GM21717 (cell line): ENCODE data around the gene TSPEAR.

ENCODE experiments used
- ATAC-seq: cut with Tn5 transposase; IDR thresholded peaks from one replicate; pipeline ENCODE4 v1.9.1; 2021; ENCODE audit warnings: mild to moderate bottlenecking, moderate library complexity; ENCODE audit not compliant: unreplicated experiment

Gene TSPEAR

DNA sequence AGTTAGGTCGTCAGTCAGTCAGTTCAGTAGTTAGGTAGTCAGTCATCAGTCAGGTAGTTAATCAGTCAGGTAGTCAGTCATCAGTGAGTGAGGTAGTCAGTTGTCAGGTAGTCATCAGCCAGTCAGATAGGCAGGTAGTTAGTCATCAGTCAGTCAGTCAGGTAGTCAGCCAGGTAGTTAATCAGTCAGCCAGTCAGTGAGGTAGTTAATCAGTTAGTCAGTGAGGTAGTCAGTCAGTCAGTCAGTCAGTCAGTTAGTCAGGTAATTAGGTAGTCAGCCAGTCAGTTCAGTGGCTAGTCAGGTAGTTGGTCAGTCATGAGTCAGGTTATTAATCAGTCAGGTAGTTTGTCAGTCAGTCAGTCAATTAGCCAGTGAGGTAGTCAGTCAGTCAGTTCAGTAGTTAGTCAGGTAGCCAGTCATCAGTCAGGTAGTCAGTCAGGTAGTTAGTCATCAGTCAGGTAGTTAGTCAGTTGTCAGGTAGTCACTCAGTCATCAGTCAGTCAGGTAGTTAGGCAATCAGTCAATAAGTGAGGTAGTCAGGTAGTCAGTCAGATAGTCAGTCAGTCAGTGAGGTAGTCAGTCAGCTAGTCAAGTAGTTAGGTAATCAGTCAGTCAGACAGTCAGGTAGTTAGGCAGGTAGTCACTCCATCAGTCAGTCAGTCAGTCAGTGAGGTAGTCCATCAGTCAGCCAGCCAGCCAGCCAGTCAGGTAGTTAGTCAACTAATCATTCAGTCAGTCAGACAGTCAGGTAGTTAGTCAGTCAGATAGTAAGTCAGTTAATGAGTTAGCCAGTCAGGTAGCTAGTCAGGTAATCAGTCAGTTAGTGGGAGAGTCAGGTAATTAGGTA lies 187.6 kb downstream of the TSPEAR start:
- ATAC-seq: no peak

DNA sequence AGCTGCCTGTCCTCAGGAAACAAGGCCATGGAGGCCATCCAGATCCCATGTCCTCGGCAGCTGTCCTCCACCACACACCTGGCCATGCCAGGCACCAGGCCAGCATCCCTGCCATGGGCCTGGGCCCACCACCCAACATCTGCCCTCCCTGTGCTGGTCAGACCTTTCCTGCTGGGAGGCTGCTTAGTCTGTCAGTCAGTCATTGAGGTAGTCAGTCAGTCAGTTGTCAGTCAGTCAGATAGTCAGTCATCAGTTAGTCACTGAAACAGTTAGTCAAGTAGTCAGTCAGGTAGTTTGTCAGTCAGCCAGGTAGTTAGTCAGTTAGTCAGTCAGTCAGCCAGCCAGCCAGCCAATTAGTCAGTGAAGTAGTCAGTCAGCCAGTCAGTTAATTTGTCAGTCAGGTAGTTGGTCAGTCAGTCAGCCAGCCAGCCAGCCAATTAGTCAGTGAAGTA lies 188.6 kb downstream of the TSPEAR start:
- ATAC-seq: no peak

DNA sequence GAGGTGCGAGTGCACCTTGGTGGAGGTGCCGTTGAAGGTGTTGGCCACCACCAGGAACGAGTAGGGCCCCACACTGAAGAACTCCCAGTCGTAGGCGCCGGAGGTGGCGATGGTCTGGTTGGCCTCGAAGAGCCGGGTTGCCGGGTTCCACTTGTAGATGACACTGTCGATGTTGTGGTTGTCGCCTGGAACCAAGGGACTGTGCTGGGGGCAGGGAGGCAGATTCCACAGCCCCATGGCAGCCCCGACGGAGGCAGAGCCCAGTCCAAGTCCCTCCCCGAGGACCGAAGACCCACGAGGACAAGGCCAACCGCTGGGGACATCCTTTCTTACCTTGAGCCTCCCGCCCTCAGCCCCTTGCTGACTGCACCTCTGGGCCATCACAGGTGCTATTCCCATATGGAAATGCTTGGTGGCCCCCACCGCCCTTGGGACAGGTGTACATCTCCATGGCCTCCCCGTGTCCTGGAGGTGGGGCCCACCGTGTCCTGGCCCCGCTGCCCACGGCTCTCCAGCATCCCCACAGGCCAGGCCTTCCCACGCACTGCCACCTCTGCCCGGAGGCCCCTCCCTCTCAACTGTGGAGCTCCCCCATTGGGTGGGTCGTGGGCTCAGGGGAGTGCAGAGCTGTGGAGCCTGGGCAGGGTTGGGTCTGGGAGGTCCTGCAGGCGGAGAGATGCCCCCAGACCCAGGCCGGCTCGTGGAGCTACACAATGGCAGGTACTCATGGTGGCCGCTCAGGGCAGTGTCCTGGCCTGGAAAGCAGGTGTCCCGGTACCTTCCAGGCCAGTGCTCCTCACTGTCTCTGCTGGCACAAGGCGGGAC lies 189.2 kb downstream of the TSPEAR start:
- no peak for ATAC-seq

DNA sequence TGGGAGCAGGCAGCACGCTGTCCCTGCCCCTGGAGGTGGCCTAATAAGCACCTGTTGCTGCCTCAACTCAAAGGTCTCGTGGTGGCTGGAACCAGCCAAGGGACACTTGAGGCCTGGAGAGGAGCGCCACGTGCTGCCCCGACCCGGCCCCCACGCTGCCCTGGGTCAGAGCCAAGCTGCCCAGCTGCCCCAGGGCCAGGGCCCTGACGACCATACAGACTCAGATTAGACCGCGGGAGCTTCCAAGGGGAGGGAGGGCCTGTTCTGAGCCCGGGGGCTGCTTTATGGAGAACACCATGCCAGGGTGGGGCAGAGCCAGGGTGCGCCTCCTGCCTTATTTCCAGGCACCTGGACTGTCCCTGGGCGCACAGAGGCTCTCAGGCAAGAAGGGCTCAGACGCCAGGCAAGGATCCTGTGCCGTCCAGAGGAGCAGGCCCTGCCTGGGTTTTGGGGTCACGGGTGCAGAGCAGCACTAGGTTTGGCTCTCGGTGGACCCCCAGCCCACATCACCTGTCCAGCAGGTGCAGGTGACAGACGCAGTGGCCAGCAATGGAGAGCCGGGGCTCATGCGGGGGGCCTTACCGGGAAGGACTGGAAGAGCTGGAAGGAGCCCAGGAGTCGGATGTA lies 190.0 kb downstream of the TSPEAR start:
- ATAC-seq: no peak

DNA sequence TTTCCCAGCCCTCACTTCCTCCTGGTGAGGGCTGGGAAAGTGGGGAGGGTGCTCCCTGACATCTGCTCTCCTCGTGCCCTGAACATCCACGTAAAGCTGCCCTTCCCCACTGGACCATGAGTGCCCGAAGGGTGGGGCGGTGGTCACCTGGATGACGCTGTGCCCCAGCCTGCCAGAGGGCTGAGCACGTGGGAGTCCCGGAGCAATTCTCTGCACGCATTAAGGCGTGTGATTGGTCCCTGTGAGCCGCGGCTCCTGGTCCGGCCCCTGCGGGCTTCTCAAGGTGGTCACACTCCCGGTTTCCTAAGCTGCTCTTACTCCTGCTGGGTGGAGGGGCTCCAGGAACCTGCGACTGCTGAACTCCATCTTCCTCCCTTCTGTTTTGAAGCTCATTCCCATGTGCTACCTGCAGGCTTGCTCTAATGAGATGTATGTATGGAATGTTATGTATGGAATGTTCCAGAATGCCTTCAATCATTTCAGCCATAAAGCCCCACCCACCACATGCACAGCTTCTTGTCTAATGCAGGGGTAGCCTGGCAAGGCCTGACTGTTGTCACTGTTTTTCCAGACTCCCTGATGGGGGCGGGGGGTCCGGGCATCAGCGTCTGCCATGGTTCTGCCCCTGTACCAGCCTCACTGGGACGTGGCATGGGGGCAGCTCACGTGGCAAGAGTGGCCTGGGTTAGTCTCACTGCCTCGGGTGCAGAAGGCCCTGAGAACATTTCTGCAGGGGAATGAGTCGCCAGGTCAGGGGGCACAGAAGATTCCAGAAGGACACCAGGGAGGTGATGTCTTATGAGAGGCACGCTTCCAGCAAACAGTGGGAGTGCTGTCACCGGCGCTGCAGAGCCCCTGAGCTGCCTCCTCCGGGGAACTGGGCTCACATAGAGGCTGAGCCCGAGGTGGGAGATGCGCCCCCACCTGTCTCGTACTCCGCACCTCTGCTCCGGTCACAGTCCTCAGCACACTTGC lies 190.8 kb downstream of the TSPEAR start:
- ATAC-seq: no peak

DNA sequence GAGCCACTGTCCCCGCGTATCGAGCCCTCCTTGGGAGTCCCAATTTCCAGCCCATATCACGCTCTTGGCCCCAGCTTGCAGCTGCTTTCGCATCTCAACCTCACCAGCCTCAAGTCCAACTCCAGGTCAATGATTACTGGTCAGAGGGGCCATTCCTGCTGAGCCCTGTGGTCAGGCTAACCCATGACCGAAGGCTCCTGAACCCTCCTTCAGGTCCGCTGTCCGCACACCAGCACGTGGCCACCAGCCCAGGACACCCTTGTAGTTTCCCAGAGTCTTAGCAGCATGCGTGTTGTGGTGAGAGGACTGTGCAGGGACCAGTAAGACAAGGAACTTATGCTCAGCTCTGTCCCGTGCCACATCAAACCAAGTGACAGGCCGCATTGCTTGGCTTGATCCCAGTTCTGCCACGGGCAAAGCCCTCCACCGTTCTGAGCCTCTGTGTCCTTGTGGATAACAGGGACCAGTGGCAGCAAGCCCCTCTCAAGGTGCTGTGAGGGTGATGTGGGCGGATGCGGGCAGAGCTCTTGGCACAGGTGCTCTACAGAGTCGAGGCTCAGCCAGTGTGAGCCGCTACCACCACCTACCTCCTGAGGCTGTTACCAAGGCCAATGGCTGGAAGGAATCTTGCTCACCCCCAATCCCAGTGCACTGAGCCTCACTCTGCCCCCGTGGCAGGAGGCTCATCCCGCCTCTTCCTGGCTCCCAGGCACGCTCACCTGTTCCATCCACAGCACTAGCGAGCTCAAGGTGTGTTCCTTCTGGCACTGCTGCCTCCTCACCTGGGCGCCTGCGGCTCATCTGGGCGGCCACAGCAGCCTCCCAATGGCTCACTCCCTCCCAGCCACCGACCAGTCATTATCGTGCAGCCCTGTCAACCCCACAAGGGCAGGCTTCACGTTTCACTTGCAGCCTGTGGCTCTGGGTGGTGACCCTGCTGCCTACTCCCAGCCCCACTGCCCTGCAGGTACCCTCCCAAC lies 191.7 kb downstream of the TSPEAR start:
- no peak for ATAC-seq

DNA sequence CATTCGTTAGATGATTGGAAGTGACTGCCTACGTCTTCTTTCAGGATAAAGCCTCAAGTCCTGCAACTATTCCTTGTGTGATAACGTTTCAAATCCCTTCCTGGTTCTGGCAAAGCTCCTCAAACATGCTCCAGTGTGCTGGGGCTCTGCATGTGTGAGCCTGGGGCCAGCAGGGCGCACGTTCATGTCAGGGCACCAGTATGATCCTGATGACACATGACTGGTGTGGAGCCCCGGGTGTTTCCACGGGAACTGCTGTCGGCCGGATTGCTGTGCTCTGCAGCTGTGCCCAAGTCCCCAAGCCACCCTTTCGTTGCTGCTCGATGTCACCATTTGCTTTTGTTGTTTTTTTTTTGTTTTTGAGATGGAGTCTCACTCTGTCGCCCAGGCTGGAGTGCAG lies 192.7 kb downstream of the TSPEAR start:
- no peak for ATAC-seq

DNA sequence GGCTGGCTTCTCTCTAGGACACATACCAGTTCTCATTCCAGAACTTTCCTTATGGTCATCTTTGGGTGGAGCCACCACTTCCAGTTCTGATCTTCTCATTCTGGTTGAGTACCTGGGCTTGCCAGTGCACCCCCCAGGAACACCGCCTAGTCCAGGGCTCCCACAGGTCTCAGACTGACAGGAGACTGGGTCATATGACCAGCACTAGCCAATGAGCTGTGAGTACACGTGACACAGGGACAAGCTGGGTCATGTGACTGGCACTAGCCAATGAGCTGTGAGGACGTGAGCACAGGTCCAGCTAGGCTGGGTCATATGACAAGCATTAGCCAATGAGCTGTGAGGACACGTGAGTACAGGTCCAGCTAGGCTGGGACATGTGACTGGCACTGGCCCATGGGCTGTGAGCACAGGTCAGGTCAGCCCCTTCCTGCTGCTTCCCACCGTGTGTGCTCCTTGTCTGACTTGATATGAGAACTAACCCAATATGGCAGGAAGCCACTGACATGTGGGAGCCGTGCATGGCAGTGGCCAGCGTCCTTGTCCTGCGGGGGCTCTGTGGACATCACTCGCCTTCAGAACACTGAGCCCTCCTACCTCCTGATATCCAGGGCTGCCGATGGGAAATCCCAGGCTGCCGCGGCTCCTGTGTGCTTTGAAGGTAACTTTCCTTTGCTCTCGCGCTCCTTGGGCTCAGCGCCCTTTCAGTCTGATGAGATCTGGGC lies 194.0 kb downstream of the TSPEAR start:
- ATAC-seq: no peak

DNA sequence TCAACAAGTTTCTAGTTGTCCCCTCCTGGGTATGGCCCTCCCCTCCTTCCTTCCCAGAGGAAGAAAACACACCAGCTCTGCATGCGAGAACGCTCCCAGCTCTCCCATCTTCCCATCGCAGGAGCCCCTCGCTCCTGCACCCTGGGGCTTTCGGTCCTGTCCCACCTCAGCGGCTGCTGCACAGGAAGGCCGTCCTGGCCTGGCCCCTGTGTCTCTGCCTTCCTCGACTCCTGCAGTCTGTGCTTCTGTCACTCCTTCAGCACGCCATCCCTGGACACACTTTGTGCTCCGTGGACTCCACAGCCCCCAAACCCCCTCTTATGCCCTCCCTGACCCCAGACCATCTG lies 194.6 kb downstream of the TSPEAR start:
- ATAC-seq: no peak

DNA sequence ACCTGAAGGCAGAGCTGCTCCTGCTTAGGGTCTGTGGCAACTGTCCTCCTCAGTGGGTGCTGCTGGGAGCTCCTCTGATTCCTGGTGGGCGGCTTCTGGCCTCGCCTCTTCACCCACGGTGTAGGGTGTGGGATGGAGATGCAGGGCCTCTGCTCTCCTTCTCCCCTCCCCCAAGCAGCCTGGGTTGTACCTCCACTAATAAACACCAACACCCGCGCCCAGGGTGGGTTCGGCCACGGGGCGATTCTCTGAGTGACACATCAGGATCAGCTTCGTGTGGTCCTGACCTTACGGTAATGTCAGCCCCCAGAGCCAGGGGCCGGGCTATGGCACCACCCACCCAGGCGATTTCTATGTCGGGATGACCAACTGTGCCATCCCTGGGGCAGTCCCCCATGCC lies 195.0 kb downstream of the TSPEAR start:
- no peak for ATAC-seq

DNA sequence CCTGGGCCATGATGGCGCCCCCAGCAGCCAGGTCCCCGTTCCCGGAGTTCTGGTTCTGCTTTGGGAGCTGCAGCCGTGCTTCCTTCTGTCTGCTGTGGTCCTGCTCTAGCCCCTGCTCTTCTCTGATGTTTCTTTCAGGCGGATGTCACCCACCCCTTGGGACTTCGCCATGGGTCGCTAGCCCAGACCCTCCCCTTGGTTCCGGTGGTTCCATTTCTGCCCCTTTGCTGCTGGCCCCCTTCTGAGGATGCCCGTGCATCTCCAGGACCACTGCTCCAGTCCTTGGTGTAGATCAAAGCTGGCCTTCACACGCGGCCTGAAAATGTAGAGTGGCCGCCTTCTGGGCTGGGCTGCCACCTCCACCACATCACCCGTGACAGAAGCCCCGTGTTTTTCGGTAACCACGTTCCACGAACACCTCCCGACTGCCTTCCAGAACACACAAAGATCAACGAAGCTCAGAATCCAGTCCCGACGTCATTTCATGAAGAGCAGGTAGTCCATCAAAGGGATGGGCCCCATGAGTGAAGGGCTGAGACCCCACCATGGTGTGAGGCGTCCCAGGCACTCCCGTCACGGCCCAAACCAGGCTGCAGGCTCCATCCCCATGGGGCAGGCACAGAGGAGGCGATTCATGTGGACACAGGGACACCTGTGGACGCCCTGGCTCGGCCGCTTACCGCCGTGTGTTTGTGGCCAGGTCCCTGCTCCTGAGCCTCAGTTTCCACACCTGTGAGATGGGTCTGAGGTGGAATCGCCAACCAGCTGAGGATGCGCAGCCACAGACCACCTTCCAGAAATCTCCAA lies 195.8 kb downstream of the TSPEAR start:
- no peak for ATAC-seq

DNA sequence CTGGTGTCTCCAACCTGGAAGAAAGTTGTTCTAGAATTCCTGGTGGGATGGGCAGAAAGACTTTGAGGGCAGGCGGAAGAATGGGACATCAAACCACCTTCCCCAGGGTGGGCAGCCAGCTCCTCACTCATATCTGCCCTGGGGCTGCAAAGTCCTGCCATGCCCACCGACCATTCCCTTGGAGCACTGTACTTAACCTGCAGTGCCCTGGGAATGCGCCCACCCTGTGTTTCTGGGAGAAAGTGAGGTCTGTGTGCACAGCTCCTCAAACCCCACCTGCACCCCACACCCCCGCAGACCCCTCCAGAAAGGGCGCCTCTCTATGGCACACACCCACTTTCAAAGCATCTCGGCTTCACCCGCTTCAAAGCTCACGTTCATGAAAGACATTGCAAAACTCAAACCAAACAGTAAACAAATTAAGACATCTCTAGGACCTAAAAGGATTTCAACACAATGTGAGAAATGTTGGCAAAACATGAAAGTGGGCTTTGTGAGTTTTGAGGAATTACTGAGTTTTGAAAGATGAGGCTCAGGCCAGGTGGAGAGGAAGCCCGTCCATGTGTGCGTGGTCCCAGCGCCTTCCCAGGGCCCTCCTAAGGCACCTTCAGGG lies 196.5 kb downstream of the TSPEAR start:
- ATAC-seq: no peak

DNA sequence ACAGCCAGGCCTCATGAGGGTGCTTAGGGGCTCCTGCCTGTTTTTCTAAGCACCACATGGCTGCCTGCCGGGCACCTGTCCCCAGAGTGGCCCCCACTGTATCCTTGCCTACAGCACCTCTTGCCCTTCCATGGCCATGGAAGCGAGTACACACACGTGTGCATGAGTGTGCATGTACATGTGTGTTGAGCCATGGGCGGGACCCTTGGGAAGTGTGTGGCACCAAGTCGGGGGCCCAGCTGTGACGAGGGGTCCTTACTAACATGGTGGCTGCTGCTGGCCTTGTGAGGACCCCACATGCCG lies 197.2 kb downstream of the TSPEAR start:
- ATAC-seq: no peak

DNA sequence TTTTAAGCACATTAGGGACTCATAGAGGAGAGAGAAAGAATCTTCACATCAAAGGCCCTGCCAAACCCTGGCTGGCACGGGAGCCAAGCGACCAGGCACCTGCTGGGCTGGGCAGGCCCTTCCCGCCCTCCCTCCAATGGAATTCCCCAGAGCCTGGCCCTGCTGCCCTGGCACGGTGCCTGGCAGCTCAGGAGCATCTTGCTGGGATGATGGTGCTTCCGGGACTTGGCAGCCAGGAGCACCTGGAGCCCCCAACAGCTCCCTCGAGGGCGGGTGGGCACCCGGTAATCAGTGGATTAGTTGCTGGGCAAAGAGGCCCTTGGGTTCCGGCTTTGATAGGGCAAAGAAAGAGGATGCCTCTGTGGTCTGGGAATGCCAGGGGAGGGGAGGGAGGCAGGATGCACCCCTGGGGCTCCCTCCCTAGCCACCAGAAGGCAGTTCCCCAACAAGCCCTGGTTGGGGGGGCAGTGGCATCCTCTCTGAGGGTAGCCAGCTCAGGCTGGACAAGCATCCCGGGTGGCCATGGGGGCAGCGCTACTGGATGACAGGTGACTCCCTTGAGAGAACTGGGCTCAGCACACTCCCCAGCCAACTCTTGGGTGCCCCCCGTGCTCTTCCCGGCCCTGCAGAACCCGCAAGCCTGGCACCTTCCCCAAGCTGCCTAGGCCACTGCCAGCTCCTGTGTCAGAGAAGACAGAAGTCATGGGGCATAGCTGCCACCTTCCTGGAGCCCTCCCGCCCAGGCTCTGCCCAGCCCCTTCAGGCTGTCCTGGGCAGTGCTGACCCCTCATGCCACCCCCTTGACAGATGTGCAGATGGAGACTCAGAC lies 197.8 kb downstream of the TSPEAR start:
- no peak for ATAC-seq

DNA sequence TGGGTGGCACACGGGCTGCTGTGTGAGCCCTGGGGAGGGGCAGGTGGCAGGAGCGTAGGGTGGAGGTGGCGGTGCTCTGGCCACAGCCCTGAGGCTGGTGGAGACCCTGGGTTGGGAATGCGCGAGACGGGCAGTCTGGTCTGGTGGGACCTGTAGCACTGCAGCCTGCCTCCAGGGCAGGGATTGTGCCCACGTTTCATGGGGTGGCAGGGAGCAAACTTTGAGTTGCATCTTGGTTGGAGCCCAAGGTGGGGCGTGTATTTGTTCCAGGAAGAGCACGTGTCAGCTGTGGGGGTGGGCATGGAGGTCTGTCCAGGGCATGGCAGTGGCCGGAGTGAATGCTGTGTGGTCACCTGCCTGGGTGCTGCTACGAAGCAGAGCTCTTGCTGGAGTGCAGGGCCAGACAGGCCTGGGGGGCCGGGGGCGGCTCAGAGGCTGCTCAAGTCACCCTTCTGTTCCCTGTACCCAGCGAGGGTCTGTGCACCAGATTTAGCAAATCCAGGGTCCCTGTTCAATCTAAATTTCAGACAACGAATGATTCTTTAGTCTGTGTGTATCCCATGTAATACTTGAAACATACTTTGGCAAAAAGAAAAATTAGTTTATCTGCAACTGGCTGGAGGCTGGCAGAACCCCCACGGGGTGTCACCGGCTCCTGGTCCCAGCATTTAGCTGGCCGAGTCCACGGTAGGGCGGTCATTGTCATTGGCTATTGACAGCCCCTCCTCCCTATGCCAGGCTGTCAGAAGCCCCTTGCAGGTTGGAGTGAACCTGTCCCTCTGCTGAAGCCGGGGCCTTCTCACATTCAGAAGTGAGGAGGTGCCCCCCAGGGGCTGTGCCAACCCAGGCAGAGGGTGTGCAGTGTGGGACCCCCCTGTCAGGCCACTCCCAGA lies 198.6 kb downstream of the TSPEAR start:
- ATAC-seq: no peak

DNA sequence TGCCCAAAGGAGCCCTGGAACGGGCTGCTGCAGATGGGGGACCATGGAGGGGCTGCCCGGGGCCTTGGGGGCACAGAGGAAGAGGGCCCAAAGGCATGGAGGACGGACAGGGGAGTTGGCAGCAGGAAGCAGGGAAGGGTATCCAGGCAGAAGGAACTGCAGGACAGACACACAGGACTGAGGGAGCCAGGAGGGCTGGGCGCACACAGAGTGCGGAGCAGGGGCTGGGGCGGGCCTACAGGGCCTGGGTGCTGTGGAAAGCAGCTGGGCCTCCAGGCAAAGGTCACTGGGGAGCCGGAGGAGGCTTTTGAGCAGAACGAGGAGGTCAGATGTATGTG lies 199.5 kb downstream of the TSPEAR start:
- no peak for ATAC-seq
